HepG2 (cell line): Measurements from ENCODE around the gene ZNF213. TPM values are rescaled to one million over a fixed set of nuclear protein-coding genes. Genes with fewer than 3 reads are reported as not detected.
A peak's percentile ranks its signal among the peaks of the same experiment; 100 is the strongest.

Experiments
- ATF7-NPFF ChIP-seq: sonication (generic); formaldehyde crosslinking; IDR thresholded peaks from 2 replicates; pipeline ENCODE4 v1.8.1; 2023; ENCODE audit warnings: mild to moderate bottlenecking, low read depth, missing genetic modification reagents, moderate library complexity
- GPN1 ChIP-seq: sonication (generic); formaldehyde crosslinking; IDR thresholded peaks from 2 replicates; pipeline ENCODE4 v1.5.1; 2020; ENCODE audit warnings: missing genetic modification reagents, borderline replicate concordance
- LCORL ChIP-seq, 2 experiments: fragments of 450-650 bp in 1 of 2; sonication (generic) in 1 of 2; formaldehyde crosslinking in 1 of 2; IDR thresholded peaks; 2 replicates each; pipeline versions ENCODE4 v1.5.0 to v1.6.1; 2017 to 2020; ENCODE audit warnings: antibody characterized with exemption in 1 of 2, missing genetic modification reagents in 1 of 2
- MATR3 ChIP-seq: sonication (generic); formaldehyde crosslinking; IDR thresholded peaks from 2 replicates; pipeline ENCODE4 v1.4.0; 2020; ENCODE audit warnings: missing genetic modification reagents
- RFXANK ChIP-seq: IDR thresholded peaks from 2 replicates; pipeline ENCODE4 v1.6.1; 2016
- SIN3A ChIP-seq: IDR thresholded peaks from 2 replicates; pipeline ENCODE4 v1.6.1; 2011; ENCODE audit warnings: low read depth, mild to moderate bottlenecking, control low read depth, low read length, borderline replicate concordance
- SMYD3 ChIP-seq: sonication (generic); formaldehyde crosslinking; IDR thresholded peaks from 2 replicates; pipeline ENCODE4 v1.8.1; 2023; ENCODE audit warnings: mild to moderate bottlenecking, missing genetic modification reagents
- TARDBP ChIP-seq: sonication (generic); formaldehyde crosslinking; IDR thresholded peaks from 2 replicates; pipeline ENCODE4 v1.8.0; 2022; ENCODE audit warnings: mild to moderate bottlenecking, missing genetic modification reagents
- ZNF251 ChIP-seq: sonication (generic); formaldehyde crosslinking; IDR thresholded peaks from 2 replicates; pipeline ENCODE4 v1.9.0; 2021; ENCODE audit warnings: mild to moderate bottlenecking, missing genetic modification reagents
- ZNF501 ChIP-seq: sonication (generic); formaldehyde crosslinking; IDR thresholded peaks from 2 replicates; pipeline ENCODE4 v1.5.1; 2020; ENCODE audit warnings: mild to moderate bottlenecking, moderate library complexity, missing genetic modification reagents
- ZNF788 ChIP-seq: sonication (generic); formaldehyde crosslinking; IDR thresholded peaks from 2 replicates; pipeline ENCODE4 v1.5.0; 2020; ENCODE audit warnings: mild to moderate bottlenecking, missing genetic modification reagents, borderline replicate concordance
- ZSCAN31 ChIP-seq: sonication (generic); formaldehyde crosslinking; IDR thresholded peaks from 2 replicates; pipeline ENCODE4 v1.5.0; 2020; ENCODE audit warnings: low read depth, mild to moderate bottlenecking, missing genetic modification reagents
- polyA plus RNA-seq, 8 experiments: library from polyadenylated mRNA; depleted of rRNA in 3 of 8; stranded (reverse) in 7 of 8; unstranded in 1 of 8; fragments of >200 nt; fragmentation: Illumina TruSeq in 4 of 8; extraction: Trizol in 4 of 8; gene quantifications; 2 replicates each; pipeline versions ENCODE4 v1.2.1 to v1.2.3, GENCODE V29; 2011 to 2016; ENCODE audit warnings: low read depth in 4 of 8, missing spikeins in 1 of 8, mixed read lengths in 1 of 8; ENCODE audit not compliant: insufficient read depth in 1 of 8
- total RNA-seq, 5 experiments: library from RNA; depleted of rRNA; stranded (reverse); fragments of >200 nt; fragmentation: Illumina TruSeq; extraction: Trizol; gene quantifications; 2 replicates each; pipeline ENCODE4 v1.2.3, GENCODE V29; 2016; ENCODE audit warnings: low read depth in 1 of 5
- TF ChIP-seq, protein P1 (sequence below): sonication (generic); formaldehyde crosslinking; IDR thresholded peaks from one replicate; pipeline ENCODE4 v1.5.1; 2020; ENCODE audit warnings: mild to moderate bottlenecking, missing genetic modification reagents; ENCODE audit errors: not compliant biosample characterization
- TF ChIP-seq, protein P2 (sequence below): sonication (generic); formaldehyde crosslinking; IDR thresholded peaks from 2 replicates; pipeline ENCODE4 v1.5.1; 2020; ENCODE audit warnings: missing genetic modification reagents, mild to moderate bottlenecking, borderline replicate concordance
- TF ChIP-seq, protein P3 (sequence below): sonication (generic); formaldehyde crosslinking; IDR thresholded peaks from 2 replicates; pipeline ENCODE4 v1.5.0; 2020; ENCODE audit warnings: mild to moderate bottlenecking, missing genetic modification reagents, moderate library complexity

Gene ZNF213
- total and polyA plus RNA-seq, 2 of the 13 experiments (the other 11 are each of a cell fraction or from before 2014, with no cell fraction given) = 0.59 to 0.97 TPM

DNA sequence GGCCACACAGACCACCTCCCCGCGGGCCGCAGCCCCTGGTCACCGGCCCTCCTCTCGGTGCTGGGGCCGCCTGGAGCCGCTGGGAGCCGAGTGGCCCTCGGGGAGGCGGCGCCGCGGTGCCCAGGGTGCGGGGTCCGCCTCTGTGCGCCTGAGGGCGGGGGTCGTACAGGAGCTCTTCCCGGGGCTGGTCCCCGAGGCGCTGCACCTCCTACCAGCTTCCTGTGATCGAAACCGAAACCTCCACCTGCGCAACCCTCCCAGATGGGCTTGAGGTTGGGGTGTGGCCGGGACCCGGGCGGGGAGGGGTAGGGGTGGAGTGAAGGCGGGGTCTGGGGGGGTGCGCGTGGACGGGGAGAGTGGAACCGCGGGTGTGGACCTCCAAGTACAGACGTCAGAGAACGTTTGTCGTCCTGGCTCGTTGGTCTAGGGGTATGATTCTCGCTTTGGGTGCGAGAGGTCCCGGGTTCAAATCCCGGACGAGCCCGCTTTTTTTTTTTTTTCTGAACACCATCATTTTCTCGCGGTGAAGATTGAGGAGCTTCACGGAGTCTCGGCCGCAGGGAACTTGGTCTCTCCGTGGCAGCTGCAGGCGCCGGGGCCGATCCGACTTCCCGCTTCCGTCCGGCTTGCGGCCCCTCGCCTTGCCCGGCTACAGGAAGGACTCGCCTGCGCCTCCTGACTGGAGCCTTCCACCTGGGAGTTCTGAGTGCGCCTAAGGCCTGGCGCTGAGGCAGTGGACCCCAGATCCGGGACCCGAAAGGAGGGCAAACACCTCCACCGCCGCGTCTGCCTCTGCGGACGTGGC lies 23.9 kb downstream of the ZNF213 start (continued):
- TF ChIP-seq, protein P1, sequence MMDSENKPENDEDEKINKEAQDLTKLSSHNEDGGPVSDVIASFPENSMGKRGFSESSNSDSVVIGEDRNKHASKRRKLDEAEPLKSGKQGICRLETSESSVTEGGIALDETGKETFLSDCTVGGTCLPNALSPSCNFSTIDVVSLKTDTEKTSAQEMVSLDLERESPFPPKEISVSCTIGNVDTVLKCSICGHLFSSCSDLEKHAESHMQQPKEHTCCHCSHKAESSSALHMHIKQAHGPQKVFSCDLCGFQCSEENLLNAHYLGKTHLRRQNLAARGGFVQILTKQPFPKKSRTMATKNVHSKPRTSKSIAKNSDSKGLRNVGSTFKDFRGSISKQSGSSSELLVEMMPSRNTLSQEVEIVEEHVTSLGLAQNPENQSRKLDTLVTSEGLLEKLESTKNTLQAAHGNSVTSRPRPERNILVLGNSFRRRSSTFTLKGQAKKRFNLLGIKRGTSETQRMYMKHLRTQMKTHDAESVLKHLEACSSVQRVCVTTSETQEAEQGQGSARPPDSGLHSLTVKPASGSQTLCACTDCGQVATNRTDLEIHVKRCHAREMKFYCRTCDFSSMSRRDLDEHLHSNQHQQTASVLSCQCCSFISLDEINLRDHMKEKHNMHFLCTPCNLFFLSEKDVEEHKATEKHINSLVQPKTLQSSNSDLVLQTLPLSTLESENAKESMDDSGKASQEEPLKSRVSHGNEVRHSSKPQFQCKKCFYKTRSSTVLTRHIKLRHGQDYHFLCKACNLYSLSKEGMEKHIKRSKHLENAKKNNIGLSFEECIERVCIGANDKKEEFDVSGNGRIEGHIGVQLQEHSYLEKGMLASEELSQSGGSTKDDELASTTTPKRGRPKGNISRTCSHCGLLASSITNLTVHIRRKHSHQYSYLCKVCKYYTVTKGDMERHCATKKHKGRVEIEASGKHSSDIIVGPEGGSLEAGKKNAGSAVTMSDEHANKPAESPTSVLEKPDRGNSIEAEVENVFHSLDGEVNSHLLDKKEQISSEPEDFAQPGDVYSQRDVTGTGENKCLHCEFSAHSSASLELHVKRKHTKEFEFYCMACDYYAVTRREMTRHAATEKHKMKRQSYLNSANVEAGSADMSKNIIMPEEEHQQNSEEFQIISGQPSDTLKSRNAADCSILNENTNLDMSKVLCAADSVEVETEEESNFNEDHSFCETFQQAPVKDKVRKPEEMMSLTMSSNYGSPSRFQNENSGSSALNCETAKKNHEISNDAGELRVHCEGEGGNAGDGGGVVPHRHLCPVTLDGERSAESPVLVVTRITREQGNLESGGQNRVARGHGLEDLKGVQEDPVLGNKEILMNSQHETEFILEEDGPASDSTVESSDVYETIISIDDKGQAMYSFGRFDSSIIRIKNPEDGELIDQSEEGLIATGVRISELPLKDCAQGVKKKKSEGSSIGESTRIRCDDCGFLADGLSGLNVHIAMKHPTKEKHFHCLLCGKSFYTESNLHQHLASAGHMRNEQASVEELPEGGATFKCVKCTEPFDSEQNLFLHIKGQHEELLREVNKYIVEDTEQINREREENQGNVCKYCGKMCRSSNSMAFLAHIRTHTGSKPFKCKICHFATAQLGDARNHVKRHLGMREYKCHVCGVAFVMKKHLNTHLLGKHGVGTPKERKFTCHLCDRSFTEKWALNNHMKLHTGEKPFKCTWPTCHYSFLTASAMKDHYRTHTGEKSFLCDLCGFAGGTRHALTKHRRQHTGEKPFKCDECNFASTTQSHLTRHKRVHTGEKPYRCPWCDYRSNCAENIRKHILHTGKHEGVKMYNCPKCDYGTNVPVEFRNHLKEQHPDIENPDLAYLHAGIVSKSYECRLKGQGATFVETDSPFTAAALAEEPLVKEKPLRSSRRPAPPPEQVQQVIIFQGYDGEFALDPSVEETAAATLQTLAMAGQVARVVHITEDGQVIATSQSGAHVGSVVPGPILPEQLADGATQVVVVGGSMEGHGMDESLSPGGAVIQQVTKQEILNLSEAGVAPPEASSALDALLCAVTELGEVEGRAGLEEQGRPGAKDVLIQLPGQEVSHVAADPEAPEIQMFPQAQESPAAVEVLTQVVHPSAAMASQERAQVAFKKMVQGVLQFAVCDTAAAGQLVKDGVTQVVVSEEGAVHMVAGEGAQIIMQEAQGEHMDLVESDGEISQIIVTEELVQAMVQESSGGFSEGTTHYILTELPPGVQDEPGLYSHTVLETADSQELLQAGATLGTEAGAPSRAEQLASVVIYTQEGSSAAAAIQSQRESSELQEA (CRISPR knock-in tag) = no peak
- no peak for TF ChIP-seq SMYD3 (CRISPR knock-in tag)
- TF ChIP-seq RFXANK (CRISPR knock-in tag) = 0 out of 2 replicates have a peak, but pooled peaks have one; percentile 47
- TF ChIP-seq ZNF251 (CRISPR knock-in tag) = no peak
- TF ChIP-seq, protein P2, sequence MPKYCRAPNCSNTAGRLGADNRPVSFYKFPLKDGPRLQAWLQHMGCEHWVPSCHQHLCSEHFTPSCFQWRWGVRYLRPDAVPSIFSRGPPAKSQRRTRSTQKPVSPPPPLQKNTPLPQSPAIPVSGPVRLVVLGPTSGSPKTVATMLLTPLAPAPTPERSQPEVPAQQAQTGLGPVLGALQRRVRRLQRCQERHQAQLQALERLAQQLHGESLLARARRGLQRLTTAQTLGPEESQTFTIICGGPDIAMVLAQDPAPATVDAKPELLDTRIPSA (CRISPR knock-in tag) = no peak
- no peak for TF ChIP-seq MATR3 (CRISPR knock-in tag)
- TF ChIP-seq, protein P3, sequence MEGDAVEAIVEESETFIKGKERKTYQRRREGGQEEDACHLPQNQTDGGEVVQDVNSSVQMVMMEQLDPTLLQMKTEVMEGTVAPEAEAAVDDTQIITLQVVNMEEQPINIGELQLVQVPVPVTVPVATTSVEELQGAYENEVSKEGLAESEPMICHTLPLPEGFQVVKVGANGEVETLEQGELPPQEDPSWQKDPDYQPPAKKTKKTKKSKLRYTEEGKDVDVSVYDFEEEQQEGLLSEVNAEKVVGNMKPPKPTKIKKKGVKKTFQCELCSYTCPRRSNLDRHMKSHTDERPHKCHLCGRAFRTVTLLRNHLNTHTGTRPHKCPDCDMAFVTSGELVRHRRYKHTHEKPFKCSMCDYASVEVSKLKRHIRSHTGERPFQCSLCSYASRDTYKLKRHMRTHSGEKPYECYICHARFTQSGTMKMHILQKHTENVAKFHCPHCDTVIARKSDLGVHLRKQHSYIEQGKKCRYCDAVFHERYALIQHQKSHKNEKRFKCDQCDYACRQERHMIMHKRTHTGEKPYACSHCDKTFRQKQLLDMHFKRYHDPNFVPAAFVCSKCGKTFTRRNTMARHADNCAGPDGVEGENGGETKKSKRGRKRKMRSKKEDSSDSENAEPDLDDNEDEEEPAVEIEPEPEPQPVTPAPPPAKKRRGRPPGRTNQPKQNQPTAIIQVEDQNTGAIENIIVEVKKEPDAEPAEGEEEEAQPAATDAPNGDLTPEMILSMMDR (CRISPR knock-in tag) = 0 out of 2 replicates have a peak, but pooled peaks have one; percentile 15
- TF ChIP-seq LCORL (IDR thresholded peaks at IDR 0.05) = no peak
- TF ChIP-seq LCORL (CRISPR knock-in tag; IDR thresholded peaks at IDR 0.05) = 0 out of 2 replicates have a peak, but pooled peaks have one; percentile 62
- no peak for TF ChIP-seq GPN1 (CRISPR knock-in tag)
- TF ChIP-seq ZNF788 (CRISPR knock-in tag) = peak; percentile 54; the same call in 1 of the 2 replicates
- peak; percentile 11; the same call in 1 of the 2 replicates for TF ChIP-seq SIN3A
- 0 out of 2 replicates have a peak, but pooled peaks have one; percentile 26 for TF ChIP-seq ATF7-NPFF (CRISPR knock-in tag)
- peak; percentile 59 for TF ChIP-seq ZNF501 (CRISPR knock-in tag)
- 0 out of 2 replicates have a peak, but pooled peaks have one; percentile 31 for TF ChIP-seq TARDBP (CRISPR knock-in tag)
- no peak; the same call in none of the 2 replicates for TF ChIP-seq ZSCAN31
